Measurements from ENCODE around the gene CD248.

The CD248 gene

GRCh38 chr11:66268952-66269905, 47.6 kb downstream of the CD248 start:
- peak; percentile 27 for DNase-seq

GRCh38 chr11:66268244-66268951, 48.4 kb downstream of the CD248 start, which contains the start of gene RAB1B:
Gene RAB1B (plus strand): TSS chr11:66268639. CDS start chr11:66268680, 41 bp downstream.
- DNase-seq, result peak; percentile 99

- DNase-seq, result peak; percentile 82
Measured at GRCh38 chr11:66267379-66268243, 49.2 kb downstream of the CD248 start.

GRCh38 chr11:66267039-66267378, 49.8 kb downstream of the CD248 start:
- no peak for DNase-seq

GRCh38 chr11:66266378-66267038, 50.3 kb downstream of the CD248 start:
- DNase-seq, result no peak

GRCh38 chr11:66265531-66266377, 51.1 kb downstream of the CD248 start:
- DNase-seq, result no peak

GRCh38 chr11:66264914-66265313, 51.9 kb downstream of the CD248 start:
- DNase-seq, result no peak

All from CD4-positive, alpha-beta T cell treated with Interleukin-4 for 4 hours (primary cell).